ENCODE data around the gene PTPRA.
A peak's percentile ranks its signal among the peaks of the same experiment; 100 is the strongest.
"Not testable (repeated sequence)": the region's sequence is repeated elsewhere in the genome, so short reads cannot be mapped to it uniquely, and the experiment has no call there.

PTPRA gene

DNA sequence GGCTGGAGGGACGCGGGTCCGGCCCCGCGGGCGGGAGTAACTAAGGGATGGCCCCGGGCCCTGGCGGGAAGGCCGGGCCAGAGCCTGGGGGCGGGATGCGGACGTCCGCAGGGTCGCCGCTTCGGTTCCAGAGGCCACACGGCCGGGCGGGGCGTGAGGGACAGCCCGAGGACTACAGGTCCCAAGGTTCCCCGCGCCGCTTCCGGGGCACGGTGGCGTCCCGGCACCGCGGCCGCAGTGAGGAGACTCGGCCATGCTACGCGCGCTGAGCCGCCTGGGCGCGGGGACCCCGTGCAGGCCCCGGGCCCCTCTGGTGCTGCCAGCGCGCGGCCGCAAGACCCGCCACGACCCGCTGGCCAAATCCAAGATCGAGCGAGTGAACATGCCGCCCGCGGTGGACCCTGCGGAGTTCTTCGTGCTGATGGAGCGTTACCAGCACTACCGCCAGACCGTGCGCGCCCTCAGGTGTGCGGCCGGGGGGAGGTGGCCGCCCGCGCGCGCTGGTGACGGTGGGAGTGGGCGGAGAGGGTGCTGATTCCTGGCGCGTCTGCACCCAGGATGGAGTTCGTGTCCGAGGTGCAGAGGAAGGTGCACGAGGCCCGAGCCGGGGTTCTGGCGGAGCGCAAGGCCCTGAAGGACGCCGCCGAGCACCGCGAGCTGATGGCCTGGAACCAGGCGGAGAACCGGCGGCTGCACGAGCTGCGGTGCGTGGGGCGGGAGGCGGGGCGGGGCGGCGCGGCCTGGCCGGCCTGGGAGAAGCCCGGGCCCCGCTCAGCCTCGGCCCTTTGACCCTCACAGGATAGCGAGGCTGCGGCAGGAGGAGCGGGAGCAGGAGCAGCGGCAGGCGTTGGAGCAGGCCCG, 172.8 kb downstream of the PTPRA start, which contains the start of gene MRPS26:
Gene MRPS26, plus strand, starts transcription at position 237 of the 861 bp plus-strand sequence. Its CDS starts 17 bp downstream, at position 254.
- DNase-seq, result peak; percentile 93

DNA sequence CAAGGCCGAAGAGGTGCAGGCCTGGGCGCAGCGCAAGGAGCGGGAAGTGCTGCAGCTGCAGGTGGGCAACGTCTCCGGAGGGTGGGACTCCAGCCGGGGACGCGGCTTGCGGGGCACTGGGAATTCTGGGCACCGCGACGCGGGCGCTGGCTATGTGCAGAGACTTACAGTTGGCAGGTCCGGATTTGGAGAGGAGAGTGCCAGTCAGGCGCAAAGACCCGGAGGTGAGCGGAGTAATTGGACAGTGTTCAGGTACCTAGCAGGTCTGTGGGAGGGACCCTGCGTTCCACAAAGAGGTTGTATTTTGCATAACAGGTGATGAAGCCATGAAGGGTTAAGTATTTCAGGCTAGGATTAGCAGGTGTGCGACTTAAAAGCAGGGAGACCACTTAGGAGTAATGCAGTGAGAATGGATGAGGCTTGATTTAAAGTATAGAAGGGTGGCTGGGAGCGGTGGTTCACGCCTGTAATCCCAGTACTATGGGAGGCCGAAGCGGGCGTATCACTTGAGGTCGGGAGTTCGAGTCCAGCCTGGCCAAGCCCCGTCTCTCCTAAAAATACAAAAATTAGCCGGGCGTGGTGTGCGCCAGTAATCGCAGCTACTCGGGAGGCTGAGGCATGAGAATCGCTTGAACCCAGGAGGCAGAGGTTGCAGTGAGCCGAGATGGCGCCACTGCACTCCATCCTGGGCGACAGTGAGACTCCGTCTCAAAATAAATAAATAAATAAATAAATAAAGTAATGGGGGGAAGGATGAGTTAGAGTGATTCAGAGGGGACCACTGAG, 173.6 kb downstream of the PTPRA start:
- DNase-seq, result no peak

DNA sequence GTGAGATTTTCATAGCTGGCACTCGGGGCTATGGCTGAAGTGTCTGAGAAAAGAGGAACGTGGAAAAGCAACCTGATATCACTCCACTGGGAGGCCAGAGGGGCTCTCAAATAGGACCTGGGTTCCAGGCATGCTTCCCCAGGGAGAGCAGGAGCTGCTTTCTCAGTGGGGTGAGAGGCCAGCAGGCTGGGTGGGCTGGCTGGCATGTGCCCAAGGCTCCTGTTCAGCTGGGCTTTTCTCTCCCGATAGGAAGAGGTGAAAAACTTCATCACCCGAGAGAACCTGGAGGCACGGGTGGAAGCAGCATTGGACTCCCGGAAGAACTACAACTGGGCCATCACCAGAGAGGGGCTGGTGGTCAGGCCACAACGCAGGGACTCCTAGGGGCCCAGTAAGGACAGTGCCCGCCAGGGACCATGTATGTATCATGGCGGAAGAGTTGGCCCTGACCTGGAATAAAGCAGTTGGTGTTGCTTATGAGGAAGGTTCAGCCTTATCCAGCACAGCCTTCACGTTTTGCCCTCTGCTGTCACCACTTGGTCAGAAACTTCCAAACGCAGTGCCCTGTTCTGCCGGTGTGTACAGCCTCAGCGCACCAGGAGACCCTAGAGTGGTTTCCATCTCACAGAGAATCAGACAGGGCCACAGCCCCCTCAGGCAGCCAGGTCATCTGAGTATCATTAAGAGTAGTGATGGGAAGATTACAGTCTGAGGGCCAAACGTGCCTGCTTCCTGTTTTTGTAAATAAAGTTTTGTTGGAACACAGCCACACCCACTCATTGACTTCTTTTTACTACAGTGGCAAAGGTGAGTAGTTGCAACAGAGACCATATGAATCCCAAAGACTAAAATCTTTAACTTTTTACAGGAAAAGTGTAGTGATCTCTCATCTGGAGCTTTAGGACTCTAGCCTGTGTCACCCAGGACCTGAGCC, 174.5 kb downstream of the PTPRA start:
- no peak for DNase-seq

DNA sequence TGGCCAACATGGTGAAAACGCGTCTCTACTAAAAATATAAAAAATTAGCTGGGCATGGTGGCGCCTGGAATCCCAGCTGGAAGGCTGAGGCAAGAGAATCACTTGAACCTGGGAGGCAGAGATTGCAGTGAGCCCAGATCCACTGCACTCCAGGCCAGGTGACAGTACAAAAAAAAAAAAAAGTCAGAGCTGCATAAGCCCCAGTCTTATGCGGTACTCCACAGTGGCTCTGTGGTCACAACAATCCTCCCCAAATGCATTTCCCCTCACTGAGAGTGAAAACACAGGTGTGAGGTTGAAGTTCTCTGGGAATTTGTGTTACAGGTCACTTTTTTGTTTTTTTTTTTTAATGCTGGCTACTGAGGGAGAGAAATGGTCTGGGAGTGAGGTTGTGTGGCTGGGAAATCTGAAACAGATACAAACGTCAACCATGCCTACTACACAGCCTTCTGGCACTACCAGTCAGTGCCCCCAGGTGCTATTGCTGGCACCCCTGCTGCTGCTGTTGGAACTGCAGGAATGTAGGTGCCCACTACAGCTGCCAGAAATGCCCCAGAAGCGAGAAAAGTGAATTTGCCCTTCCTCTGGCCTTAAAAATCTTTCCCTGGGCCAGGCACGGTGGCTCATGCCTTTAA, 178.2 kb downstream of the PTPRA start:
- DNase-seq, result no peak

- DNase-seq, result no peak
Measured at GRCh38 chr20:3059489-3059888, 186.2 kb downstream of the PTPRA start.

GRCh38 chr20:3064119-3064518, 190.8 kb downstream of the PTPRA start:
- DNase-seq, result not testable (repeated sequence)

DNA sequence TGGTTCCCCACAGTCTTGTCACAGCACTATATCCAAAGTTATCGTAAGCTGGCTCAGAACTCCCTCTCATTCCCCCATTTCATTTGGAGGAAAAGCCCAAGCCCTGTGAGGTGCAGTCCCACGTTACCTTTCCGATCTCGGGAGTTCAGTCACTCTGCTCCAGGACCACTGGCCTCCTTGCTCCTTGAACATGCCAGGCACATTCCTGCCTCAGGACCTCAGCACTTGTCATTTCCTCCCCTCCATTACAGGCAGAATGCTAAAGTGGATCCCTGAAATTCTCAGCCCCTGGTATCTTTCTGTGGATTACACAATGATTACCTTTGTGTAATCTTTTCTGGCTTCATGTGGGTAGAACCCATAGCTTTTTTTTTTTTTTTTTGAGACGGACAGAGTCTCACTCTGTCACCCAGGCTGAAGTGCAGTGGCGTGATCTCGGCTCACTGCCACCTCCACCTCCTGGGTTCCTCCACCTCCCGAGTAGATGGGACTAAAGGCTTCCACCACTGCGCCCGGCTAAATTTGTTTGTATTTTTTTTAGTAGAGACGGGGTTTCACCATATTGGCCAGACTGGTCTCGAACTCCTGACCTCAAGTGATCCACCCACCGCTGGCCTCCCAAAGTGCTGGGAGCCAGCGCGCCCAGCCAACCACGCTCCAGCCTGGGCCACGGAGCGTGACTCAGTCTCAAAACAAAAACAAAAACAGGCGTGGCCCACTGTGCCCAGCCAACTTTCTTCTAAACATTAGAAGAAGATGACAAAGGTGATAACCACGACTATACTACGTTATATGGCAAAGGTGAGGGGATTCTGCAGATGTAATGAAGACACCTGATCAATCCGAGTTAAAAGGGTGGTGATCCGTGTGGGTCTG, 194.1 kb downstream of the PTPRA start:
- DNase-seq, result no peak

DNA sequence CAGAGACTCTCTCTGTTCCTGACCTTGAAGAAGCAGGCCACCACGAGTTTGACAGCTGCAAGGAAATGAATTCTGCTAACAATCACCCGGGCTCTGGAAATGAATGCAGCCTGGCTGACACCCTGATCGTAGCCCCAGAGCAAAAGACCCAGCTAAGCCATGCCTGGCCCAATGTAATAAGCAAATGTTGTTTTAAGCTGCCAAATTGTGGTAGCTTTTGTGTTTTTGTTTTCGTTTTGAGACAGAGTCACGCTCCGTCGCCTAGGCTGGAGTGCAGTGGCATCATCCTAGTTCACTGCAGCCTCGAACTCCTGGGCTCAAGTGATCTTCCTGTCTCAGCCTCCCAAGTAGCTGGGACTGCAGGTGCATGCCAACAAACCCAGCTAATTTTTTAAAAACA, 194.8 kb downstream of the PTPRA start:
- DNase-seq, result no peak

DNA sequence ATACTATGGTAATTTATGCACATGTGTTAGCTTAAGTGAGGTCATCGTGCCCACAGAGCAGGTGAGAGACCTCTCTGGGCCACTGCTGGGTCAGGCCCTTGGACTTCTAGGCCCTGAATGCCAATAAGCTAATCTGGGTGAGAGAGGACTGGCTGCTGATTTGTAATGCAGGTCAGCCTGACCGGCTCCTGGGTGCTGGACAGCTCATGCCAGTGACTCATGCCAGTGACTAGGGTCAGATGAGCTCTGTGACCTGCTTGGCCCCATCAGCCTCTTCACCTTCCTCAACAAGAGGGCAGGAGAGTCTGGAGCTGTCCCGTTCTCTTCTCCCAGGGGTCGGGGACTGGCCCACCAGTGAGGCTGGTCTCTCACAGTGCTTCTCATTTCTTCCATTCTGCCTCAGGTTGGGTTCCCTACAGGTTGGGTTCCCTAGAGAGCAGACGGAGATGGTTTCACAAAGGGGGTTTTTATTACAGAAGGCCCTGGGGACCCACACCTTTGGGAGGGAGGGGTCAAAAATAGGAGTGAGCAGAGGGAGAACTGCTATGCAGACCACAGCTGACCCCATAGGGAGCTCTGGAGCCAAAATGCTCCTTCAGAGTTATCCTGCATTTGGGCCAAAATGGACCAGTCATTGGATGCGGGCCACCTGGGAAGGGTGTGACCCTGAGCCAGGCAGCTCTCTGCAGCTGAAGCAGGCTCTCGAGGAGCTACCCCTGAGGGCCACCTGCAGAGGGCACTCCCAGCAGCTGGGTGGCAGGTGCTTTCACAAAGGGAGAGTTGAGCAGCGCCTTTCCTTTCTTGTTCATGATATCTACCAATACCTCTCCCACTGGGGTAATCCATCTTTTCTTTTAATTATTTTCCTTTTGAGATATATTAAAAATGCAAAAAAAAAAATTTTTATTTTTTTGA, 196.0 kb downstream of the PTPRA start:
- DNase-seq, result no peak

DNA sequence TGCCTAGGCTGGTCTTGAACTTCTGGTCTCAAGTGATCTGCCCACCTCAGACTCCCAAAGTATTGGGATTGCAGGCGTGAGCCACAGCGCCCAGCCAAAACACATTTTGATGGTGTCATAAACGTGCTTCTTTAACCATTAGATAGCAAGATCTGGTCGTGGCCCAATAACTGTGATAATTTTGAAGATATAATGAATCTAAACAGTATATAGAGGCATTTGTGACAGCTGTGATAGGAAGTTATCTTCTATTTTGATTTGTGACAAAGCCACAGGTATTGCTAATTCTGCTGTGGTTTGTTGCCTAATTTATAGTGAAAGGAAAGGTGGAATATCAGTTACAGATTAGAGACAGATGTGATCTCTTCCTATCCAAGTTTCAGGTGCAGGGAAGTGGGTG, 197.4 kb downstream of the PTPRA start:
- no peak for DNase-seq

DNA sequence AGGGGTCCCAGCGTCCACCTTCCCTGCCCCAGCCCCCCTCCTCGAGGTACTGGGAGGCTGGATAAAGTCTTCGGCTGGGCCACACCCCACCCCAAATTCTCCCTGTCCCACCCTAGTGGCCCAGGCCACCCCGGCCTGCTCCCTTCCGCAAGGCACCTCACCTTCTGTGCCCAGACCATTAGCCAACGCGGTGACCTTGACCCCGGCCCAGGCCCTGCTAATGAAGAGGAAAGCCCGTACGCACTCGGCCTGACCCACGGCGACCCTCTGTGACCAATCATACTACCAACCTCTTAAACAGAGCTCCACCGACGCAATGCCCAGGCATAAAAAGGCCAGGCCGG, 198.0 kb downstream of the PTPRA start:
- DNase-seq, result no peak

DNA sequence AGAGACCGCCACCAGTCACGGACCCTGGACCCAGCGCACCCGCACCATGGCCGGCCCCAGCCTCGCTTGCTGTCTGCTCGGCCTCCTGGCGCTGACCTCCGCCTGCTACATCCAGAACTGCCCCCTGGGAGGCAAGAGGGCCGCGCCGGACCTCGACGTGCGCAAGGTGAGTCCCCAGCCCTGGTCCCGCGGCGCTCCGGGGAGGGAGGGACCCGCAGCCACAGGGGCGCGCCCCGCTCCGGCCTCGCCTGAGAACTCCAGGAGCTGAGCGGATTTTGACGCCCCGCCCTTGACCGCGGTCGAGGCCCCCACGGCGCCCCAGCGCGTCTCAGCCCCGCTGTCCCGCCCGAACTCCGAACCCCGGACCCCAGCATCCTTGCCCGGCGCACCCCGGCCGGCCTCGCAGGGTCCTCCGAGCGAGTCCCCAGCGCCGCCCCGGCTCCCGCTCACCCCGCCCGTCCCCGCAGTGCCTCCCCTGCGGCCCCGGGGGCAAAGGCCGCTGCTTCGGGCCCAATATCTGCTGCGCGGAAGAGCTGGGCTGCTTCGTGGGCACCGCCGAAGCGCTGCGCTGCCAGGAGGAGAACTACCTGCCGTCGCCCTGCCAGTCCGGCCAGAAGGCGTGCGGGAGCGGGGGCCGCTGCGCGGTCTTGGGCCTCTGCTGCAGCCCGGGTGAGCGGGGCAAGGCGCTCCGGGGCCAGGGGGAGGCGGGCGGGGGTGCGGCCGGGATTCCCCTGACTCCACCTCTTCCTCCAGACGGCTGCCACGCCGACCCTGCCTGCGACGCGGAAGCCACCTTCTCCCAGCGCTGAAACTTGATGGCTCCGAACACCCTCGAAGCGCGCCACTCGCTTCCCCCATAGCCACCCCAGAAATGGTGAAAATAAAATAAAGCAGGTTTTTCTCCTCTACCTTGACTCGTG, 198.6 kb downstream of the PTPRA start, which contains the start of gene OXT:
Gene OXT, plus strand, starts transcription at position 11 of the 920 bp plus-strand sequence. Its CDS starts 36 bp downstream, at position 47.
- DNase-seq, result peak; percentile 75

- DNase-seq, result no peak
Measured at GRCh38 chr20:3072530-3073250, 199.4 kb downstream of the PTPRA start.

DNA sequence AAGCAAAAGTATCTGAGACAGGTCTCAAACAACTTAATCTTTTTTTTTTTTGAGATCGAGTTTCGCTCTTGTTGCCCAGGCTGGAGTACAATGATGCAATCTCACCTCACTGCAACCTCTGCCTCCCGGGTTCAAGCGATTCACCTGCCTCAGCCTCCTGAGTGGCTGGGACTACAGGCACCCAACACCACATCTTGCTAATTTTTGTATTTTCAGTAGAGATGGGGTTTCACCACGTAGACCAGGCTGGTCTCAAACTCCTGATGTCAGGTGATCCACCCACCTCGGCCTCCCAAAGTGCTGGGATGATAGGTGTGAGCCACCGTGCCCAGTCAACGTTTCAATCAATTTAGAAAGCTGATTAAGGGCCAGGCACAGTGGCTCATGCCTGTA, 200.0 kb downstream of the PTPRA start:
- not testable (repeated sequence) for DNase-seq

DNA sequence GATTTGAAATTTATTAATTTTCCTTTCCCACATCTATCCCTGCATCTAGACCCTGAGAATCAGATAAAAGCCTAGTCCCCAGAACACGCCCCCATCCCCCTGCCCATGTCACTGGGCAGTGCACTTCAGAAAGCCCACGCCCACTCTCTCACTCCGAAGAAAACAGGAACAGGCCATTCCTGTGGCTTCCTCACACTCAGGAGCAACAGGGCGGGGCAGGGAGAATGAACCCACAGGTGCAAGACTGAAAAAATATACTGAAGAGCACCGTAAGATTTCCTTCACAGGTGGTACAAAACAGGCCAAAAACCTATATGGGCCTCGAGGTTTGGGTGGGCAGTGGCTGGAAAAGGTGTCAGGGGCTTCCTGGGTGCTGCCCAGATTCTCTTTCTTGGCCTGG, 201.5 kb downstream of the PTPRA start:
- DNase-seq, result no peak

DNA sequence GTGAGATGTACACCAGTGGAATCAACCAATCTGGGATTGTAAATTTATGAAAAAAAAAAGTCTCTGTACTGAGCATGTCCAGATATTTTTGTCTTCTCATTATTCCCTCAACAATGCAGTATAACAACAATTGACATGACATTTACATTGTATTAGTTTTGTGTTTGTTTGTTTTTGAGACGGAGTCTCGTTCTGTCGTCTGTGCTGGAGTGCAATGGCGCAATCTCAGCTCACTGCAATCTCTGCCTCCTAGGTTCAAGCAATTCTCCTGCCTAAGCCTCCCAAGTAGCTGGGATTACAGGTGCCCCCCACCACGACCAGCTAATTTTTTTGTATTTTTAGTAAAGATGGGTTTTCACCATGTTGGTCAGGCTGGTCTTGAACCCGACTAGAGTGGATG, 202.0 kb downstream of the PTPRA start:
- DNase-seq, result not testable (repeated sequence)

DNA sequence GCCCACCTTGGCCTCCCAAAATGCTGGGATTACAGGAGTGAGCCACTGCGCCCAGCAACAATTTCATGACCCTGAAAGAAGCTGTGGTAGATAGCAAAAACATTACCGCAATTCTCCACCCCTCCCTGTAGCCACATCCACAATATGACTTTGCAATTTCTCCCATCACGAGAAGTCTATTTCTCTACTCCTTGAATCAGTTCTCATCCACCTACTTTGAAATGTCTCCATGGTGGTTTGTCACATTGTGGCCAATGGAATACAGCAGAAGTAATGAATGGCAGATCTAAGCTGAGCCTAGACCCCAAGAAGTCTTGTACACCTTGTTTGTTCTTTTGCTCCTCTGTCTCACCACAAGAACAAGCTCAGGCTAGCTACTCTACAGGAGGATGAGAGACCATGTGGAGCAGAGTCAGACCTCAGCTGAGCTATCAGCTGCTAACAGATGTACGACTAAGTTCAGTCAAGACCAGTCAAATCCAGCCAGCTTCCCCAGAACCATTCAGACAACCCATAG, 204.4 kb downstream of the PTPRA start:
- DNase-seq, result no peak

GRCh38 chr20:3080939-3081388, 207.7 kb downstream of the PTPRA start:
- no peak for DNase-seq

All from right forelimb (tissue), 1 donor.